ENCODE measurements around the gene ABCA6. TPM values are rescaled to one million over a fixed set of nuclear protein-coding genes. Genes with fewer than 3 reads are reported as not detected.

The ABCA6 gene
- total RNA-seq, 2 donors from 2014 or later: 0.08 TPM; not detected in 1

- Mint-ChIP-seq H3K9me3 (no peaks in the 10 kb centered on the region), H3K27ac (no peak overlapping the region), H3K36me3 (no peaks in the 10 kb centered on the region)
- no peak for ATAC-seq
- no peak for DNase-seq (ENCODE audit: low spot score in 2 of 2)
Measured at GRCh38 chr17:69045646-69046045, 96.0 kb downstream of the ABCA6 start.

GRCh38 chr17:69044371-69044770, 97.3 kb downstream of the ABCA6 start:
- H3K36me3 Mint-ChIP-seq: no peaks in the 10 kb centered on the region
- ATAC-seq: no peak
- DNase-seq (ENCODE audit: low spot score in 2 of 2): no peak
- H3K9me3 Mint-ChIP-seq: no peaks in the 10 kb centered on the region
- no peak overlapping the region for H3K27ac Mint-ChIP-seq

GRCh38 chr17:69043098-69043734, 98.5 kb downstream of the ABCA6 start:
- Mint-ChIP-seq H3K27ac (no peak overlapping the region), H3K36me3 (no peaks in the 10 kb centered on the region), H3K9me3 (no peaks in the 10 kb centered on the region)
- ATAC-seq (no peak), DNase-seq (ENCODE audit: low spot score in 2 of 2) (no peak)

- no peak for DNase-seq (ENCODE audit: low spot score in 2 of 2)
- ATAC-seq: no peak
- no peak overlapping the region for H3K27ac Mint-ChIP-seq
Measured at GRCh38 chr17:69042308-69042707, 99.4 kb downstream of the ABCA6 start.

GRCh38 chr17:69031839-69032238, 109.9 kb downstream of the ABCA6 start:
- Mint-ChIP-seq H3K27ac (no peak overlapping the region), H3K36me3 (peaks cover under 1% of the 10 kb centered on the region in 2 donors), H3K9me3 (peaks cover 3% of the 10 kb centered on the region in 2 donors)
- DNase-seq (ENCODE audit: low spot score in 2 of 2): no peak
- no peak for ATAC-seq

More at GRCh38 chr17:69042308-69042707, 99.4 kb downstream of the ABCA6 start:
- Mint-ChIP-seq H3K36me3 (peaks cover 2 to 3% of the 10 kb centered on the region in 2 donors), H3K9me3 (peaks cover 2 to 4% of the 10 kb centered on the region in 2 donors)

GRCh38 chr17:69030169-69030568, 111.5 kb downstream of the ABCA6 start:
- DNase-seq (ENCODE audit: low spot score in 2 of 2) (no peak), ATAC-seq (no peak)
- no peaks in the 10 kb centered on the region for H3K36me3 Mint-ChIP-seq
- H3K27ac Mint-ChIP-seq: no peak overlapping the region
- H3K9me3 Mint-ChIP-seq: no peaks in the 10 kb centered on the region

Other genes starting within 250 kb of the ABCA6 start
- gene ABCA8, start 186.5 kb downstream of the ABCA6 start, total RNA-seq: not detected
- gene ABCA9, start 81.0 kb downstream of the ABCA6 start, total RNA-seq: not detected
- 1 to 10 TPM in 1 of 2 donors, under 1 TPM in 1; 0.11 to 1.4 TPM for gene ABCA10, start 86.9 kb upstream of the ABCA6 start, total RNA-seq
- gene ABCA5, start 185.2 kb upstream of the ABCA6 start, total RNA-seq: 10 to 100 TPM; 29.1 to 53.1 TPM

All from activated naive CD4-positive, alpha-beta T cell treated with anti-CD3 and anti-CD28 coated beads, Interleukin-2, amount 50 U/mL, for 72 hours (primary cell).